A549 (cell line): ENCODE measurements around the gene MPRIP. TPM values are rescaled to one million over a fixed set of nuclear protein-coding genes. Genes with fewer than 3 reads are reported as not detected.
A peak's percentile ranks its signal among the peaks of the same experiment; 100 is the strongest.

Source experiments
- ATAC-seq, 2 experiments: fragments of 200-7000 bp in 1 of 2; fragments of >200 bp in 1 of 2; cut with Nextera tagmentation in 1 of 2; cut with Tn5 transposase in 1 of 2; 3 replicates each; pipeline versions ENCODE4 v1.8.0 to v1.9.1; 2018 to 2020; ENCODE audit warnings: mild to moderate bottlenecking in 1 of 2, moderate library complexity in 1 of 2
- CTCF ChIA-PET: fragments of 300-600 bp; sonication (Branson Sonifier 250); formaldehyde crosslinking; extraction: SDS; loops from one replicate; lab custom pipeline; 2021; ENCODE audit warnings: antibody characterized with exemption, inconsistent platforms; lab: Yijun Ruan, JAX
- POLR2A ChIA-PET: fragments of 350-600 bp; formaldehyde crosslinking; extraction: SDS; loops from one replicate; lab custom pipeline; 2021; ENCODE audit warnings: antibody characterized with exemption, inconsistent platforms; lab: Yijun Ruan, JAX
- DNase-seq, 2 experiments: peaks; one replicate each; pipeline versions ENCODE4 v3.0.0 to v3.0.0-alpha.2; 2011 to 2016; ENCODE audit warnings: low read depth in 1 of 2, low spot score in 1 of 2
- FAIRE-seq: peaks from 2 replicates; lab custom pipeline; 2011; peaks lifted over from hg19 to GRCh38; lab: Jason Lieb, UNC
- H3K27ac ChIP-seq, 2 experiments: fragments of >200 bp; sonication (Bioruptor Twin); formaldehyde crosslinking; 3 replicates each; pipeline ENCODE4 v1.5.1; 2016 to 2017
- H3K4me1 ChIP-seq: fragments of >200 bp; sonication (Bioruptor Twin); formaldehyde crosslinking; 3 replicates; pipeline ENCODE4 v1.6.1; 2016
- H3K4me2 ChIP-seq: fragments of >200 bp; sonication (Bioruptor Twin); formaldehyde crosslinking; 3 replicates; pipeline ENCODE4 v1.6.1; 2016
- H3K4me3 ChIP-seq: fragments of >200 bp; sonication (Bioruptor Twin); formaldehyde crosslinking; 3 replicates; pipeline ENCODE4 v1.5.1; 2016
- H3K9me3 ChIP-seq: fragments of >200 bp; sonication (Bioruptor Twin); formaldehyde crosslinking; 3 replicates; pipeline ENCODE4 v1.6.1; 2016
- CBX8 ChIP-seq: fragments of 200-600 bp; sonication (generic); IDR thresholded peaks from 2 replicates; pipeline ENCODE4 v1.6.1; 2016
- CEBPB ChIP-seq, 2 experiments: fragments of >200 bp in 1 of 2; sonication (Bioruptor Twin) in 1 of 2; formaldehyde crosslinking in 1 of 2; IDR thresholded peaks; 2 replicates each; pipeline ENCODE4 v1.6.1; 2012 to 2016
- CTCF ChIP-seq: fragments of >200 bp; sonication (Bioruptor Twin); formaldehyde crosslinking; IDR thresholded peaks from 3 replicates; pipeline ENCODE4 v1.5.1; 2016
- ESRRA ChIP-seq: fragments of 150-350 bp; IDR thresholded peaks from 2 replicates; pipeline ENCODE4 v1.6.1; 2014; ENCODE audit warnings: mild to moderate bottlenecking, low read length, borderline replicate concordance
- FOXS1 ChIP-seq: fragments of 250-450 bp; sonication (Bioruptor Pico); IDR thresholded peaks from 2 replicates; pipeline ENCODE4 v1.5.0; 2020; ENCODE audit warnings: mild to moderate bottlenecking, moderate library complexity
- GATA3 ChIP-seq: IDR thresholded peaks from 2 replicates; pipeline ENCODE4 v1.6.1; 2012; ENCODE audit warnings: borderline replicate concordance
- HDAC2 ChIP-seq: fragments of 200-600 bp; sonication (generic); IDR thresholded peaks from 2 replicates; pipeline ENCODE4 v1.6.1; 2016
- HMGXB4 ChIP-seq: fragments of 250-450 bp; sonication (Bioruptor Pico); IDR thresholded peaks from 2 replicates; pipeline ENCODE4 v1.5.0; 2021; ENCODE audit warnings: mild to moderate bottlenecking, moderate library complexity, borderline replicate concordance
- HOXA7 ChIP-seq: fragments of 250-450 bp; sonication (Bioruptor Pico); IDR thresholded peaks from 2 replicates; pipeline ENCODE4 v1.5.0; 2020; ENCODE audit warnings: mild to moderate bottlenecking, moderate library complexity
- HOXB13 ChIP-seq: fragments of 250-450 bp; sonication (Bioruptor Pico); IDR thresholded peaks from 2 replicates; pipeline ENCODE4 v1.5.0; 2020; ENCODE audit warnings: low read depth, mild to moderate bottlenecking, moderate library complexity
- HOXB5 ChIP-seq: fragments of 250-450 bp; sonication (Bioruptor Pico); IDR thresholded peaks from 2 replicates; pipeline ENCODE4 v1.5.0; 2020; ENCODE audit warnings: mild to moderate bottlenecking, moderate library complexity
- JUNB ChIP-seq: fragments of >200 bp; sonication (Bioruptor Twin); formaldehyde crosslinking; IDR thresholded peaks from 2 replicates; pipeline ENCODE4 v1.6.1; 2016
- MAFK ChIP-seq: fragments of 450-650 bp; IDR thresholded peaks from 2 replicates; pipeline ENCODE4 v1.6.1; 2014; ENCODE audit not compliant: partially characterized antibody
- MAZ ChIP-seq: fragments of 150-350 bp; IDR thresholded peaks from 2 replicates; pipeline ENCODE4 v1.6.1; 2014; ENCODE audit warnings: antibody characterized with exemption, low read depth, low read length, borderline replicate concordance
- MYC ChIP-seq: IDR thresholded peaks from 2 replicates; pipeline ENCODE4 v1.6.1; 2012; ENCODE audit warnings: mild to moderate bottlenecking, inconsistent platforms, low read length, improper control_type of control experiment, borderline replicate concordance
- NFE2L2 ChIP-seq: fragments of 150-350 bp; conservative IDR thresholded peaks from 2 replicates; pipeline ENCODE4 v1.6.1; 2014; ENCODE audit warnings: low read length
- NR3C1 ChIP-seq: fragments of >200 bp; sonication (Bioruptor Twin); formaldehyde crosslinking; IDR thresholded peaks from 3 replicates; pipeline ENCODE4 v1.6.1; 2017
- PHF8 ChIP-seq: fragments of 200-600 bp; sonication (generic); IDR thresholded peaks from 2 replicates; pipeline ENCODE4 v1.6.1; 2016; ENCODE audit warnings: low read depth, mild to moderate bottlenecking, antibody characterized with exemption, moderate library complexity, borderline replicate concordance
- POLR2AphosphoS2 ChIP-seq: conservative IDR thresholded peaks from 2 replicates; pipeline ENCODE4 v1.6.1; 2012; ENCODE audit warnings: low read length, improper control_type of control experiment, inconsistent platforms
- RCOR1 ChIP-seq: fragments of 150-350 bp; IDR thresholded peaks from 2 replicates; pipeline ENCODE4 v1.6.1; 2014; ENCODE audit warnings: antibody characterized with exemption, low read length, low read depth
- SREBF2 ChIP-seq: fragments of 450-650 bp; IDR thresholded peaks from 2 replicates; pipeline ENCODE4 v1.6.1; 2014; ENCODE audit warnings: mild to moderate bottlenecking, moderate library complexity
- TP53 ChIP-seq: fragments of 250-450 bp; sonication (Bioruptor Pico); IDR thresholded peaks from 2 replicates; pipeline ENCODE4 v1.5.0; 2021; ENCODE audit warnings: mild to moderate bottlenecking, moderate library complexity
- ZC3H11A ChIP-seq: fragments of 450-650 bp; IDR thresholded peaks from 2 replicates; pipeline ENCODE4 v1.6.1; 2014; ENCODE audit warnings: antibody characterized with exemption, mild to moderate bottlenecking
- ZNF302 ChIP-seq: fragments of 250-450 bp; sonication (Bioruptor Pico); IDR thresholded peaks from 2 replicates; pipeline ENCODE4 v1.9.0; 2021; ENCODE audit warnings: inconsistent platforms, mild to moderate bottlenecking, moderate library complexity
- WGBS: methylation state at CpG from one replicate; pipeline ENCODE4 v1.1.6; 2017; ENCODE audit errors: missing lambda C conversion rate; 5-methylcytosine and 5-hydroxymethylcytosine counted together
- polyA plus RNA-seq, 4 experiments: library from polyadenylated mRNA; depleted of rRNA in 3 of 4; stranded (reverse); fragments of >200 nt; fragmentation: RNase III in 1 of 4; extraction: RNeasy Plus Mini Kit Qiagen cat#74134 plus additional on column Dnase treatment in 1 of 4; gene quantifications; 2 replicates in 3 of 4; 3 replicates in 1 of 4; pipeline ENCODE4 v1.2.3, GENCODE V29; 2011 to 2017
- TF ChIP-seq, protein P1 (sequence below): IDR thresholded peaks from 2 replicates; pipeline ENCODE4 v1.6.1; 2012; ENCODE audit warnings: low read depth, borderline replicate concordance
- TF ChIP-seq, protein P2 (sequence below): IDR thresholded peaks from 2 replicates; pipeline ENCODE4 v1.6.1; 2012

The MPRIP gene
- polyA plus RNA-seq, 2 of the 4 experiments (the other 2 are of a cell fraction), result 147 to 228 TPM

GRCh38 chr17:17034496-17035075 lies 7.7 kb upstream of the MPRIP start (continued):
- no peak for TF ChIP-seq CTCF
- no peak for TF ChIP-seq RCOR1
- TF ChIP-seq, protein P1, sequence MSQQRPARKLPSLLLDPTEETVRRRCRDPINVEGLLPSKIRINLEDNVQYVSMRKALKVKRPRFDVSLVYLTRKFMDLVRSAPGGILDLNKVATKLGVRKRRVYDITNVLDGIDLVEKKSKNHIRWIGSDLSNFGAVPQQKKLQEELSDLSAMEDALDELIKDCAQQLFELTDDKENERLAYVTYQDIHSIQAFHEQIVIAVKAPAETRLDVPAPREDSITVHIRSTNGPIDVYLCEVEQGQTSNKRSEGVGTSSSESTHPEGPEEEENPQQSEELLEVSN, result no peak
- no peak for TF ChIP-seq HOXB13 (CRISPR knock-in tag)
- TF ChIP-seq CBX8, result no peak
- TF ChIP-seq HDAC2, result no peak
- no peak for TF ChIP-seq JUNB
- no peak for TF ChIP-seq SREBF2
- TF ChIP-seq TP53, result no peak
- TF ChIP-seq FOXS1, result no peak
- no peak for TF ChIP-seq PHF8

GRCh38 chr17:17035490-17035889 lies 6.8 kb upstream of the MPRIP start:
- POLR2A ChIA-PET, result no interaction called here
- Histone ChIP-seq H3K4me1 (peaks cover 73% of the 10 kb centered on the region), H3K9me3 (no peaks in the 10 kb centered on the region), H3K4me2 (no peak overlapping the region), H3K27ac (peak overlapping the region; percentile 58 to 80; a peak in 4 of 6 replicates), H3K4me3 (no peak overlapping the region)
- WGBS, result 87% methylated on average over 6 of the region's 6 CpGs
- no peak for ATAC-seq
- CTCF ChIA-PET, result interaction anchor here (1.0 to 1.9 kb wide), 6 partner anchors 9 to 106 kb away, joined by 3 to 6 read pairs (median 4); no protein-coding TSS in a partner anchor
- no peak for DNase-seq
- FAIRE-seq, result no peak
- TF ChIP-seq NR3C1 (no peak), GATA3 (no peak), MYC (no peak), HOXB13 (CRISPR knock-in tag) (no peak), HMGXB4 (CRISPR knock-in tag) (no peak), CEBPB (IDR thresholded peaks at IDR 0.05) (no peak), POLR2AphosphoS2 (no peak), ZNF302 (CRISPR knock-in tag) (no peak), MAZ (no peak), HOXA7 (CRISPR knock-in tag) (no peak), HOXB5 (CRISPR knock-in tag) (no peak), ZC3H11A (no peak), NFE2L2 (no peak), RCOR1 (no peak), ESRRA (no peak), MAFK (no peak)
- TF ChIP-seq, protein P2, sequence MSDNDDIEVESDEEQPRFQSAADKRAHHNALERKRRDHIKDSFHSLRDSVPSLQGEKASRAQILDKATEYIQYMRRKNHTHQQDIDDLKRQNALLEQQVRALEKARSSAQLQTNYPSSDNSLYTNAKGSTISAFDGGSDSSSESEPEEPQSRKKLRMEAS, result no peak
